GM19452 (cell line): ENCODE data around the gene MTRR.

Source experiments
- ATAC-seq: cut with Tn5 transposase; IDR thresholded peaks from one replicate; pipeline ENCODE4 v1.9.1; 2021; ENCODE audit not compliant: unreplicated experiment

The MTRR gene

GRCh38 chr5:7868773-7869473 lies at the start of gene MTRR, which contains the start of gene FASTKD3:
MTRR (plus strand) TSS chr5:7869148; CDS start chr5:7870795, 1,647 bp downstream.
FASTKD3 (minus strand) TSS chr5:7869031; CDS start chr5:7868083, 948 bp downstream.
- peak; percentile 95 for ATAC-seq

GRCh38 chr5:7822449-7822848 lies 46.5 kb upstream of the MTRR start:
- ATAC-seq, result no peak

GRCh38 chr5:7823594-7823993 lies 45.4 kb upstream of the MTRR start:
- no peak for ATAC-seq

DNA sequence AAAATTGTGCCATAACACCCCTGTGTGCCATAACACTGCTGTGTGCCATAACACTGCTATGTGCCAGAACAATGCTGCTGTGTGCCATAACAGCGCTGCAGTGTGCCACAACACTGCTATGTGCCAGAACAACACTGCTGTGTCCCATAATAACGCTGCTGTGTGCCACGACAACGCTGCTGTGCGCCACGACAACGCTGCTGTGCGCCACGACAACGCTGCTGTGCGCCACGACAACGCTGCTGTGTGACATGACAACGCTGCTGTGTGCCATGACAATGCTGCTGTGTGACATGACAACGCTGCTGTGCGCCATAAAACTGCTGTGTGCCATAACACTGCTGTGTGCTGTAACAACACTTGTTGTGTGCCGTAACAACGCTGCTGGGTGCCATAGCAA lies 44.0 kb upstream of the MTRR start:
- no peak for ATAC-seq

DNA sequence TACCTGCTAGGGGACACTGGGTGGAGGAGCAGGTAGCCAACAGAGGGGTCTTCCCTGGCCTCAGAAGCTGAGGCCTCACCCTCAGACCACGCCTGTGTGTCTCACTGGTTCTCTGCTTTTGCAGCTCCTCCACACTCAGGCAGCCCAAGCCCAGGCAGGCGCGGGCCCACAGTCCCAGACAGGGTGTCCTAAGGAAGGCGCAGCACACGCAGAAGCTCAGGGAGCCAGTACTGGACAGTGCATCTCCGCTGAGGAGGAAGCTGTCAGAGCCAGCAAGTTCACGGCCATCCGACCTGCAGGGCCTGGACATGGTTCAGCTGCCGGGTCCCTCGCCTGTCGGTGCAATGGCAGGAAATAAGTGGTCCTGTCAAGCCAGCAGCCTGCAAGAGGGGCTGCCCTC lies 43.3 kb upstream of the MTRR start:
- no peak for ATAC-seq

GRCh38 chr5:7827610-7828009 lies 41.3 kb upstream of the MTRR start:
- ATAC-seq, result no peak

- no peak for ATAC-seq
These were observed 40.7 kb upstream of the MTRR start for GRCh38 chr5:7828269-7828668.

- ATAC-seq, result no peak
These were observed 34.0 kb upstream of the MTRR start for GRCh38 chr5:7834982-7835381.

- no peak for ATAC-seq
These were observed 31.5 kb upstream of the MTRR start for GRCh38 chr5:7837403-7837802.

GRCh38 chr5:7842531-7842930 lies 26.4 kb upstream of the MTRR start:
- ATAC-seq, result no peak

- ATAC-seq, result no peak
These were observed 24.0 kb upstream of the MTRR start for GRCh38 chr5:7844901-7845300.

DNA sequence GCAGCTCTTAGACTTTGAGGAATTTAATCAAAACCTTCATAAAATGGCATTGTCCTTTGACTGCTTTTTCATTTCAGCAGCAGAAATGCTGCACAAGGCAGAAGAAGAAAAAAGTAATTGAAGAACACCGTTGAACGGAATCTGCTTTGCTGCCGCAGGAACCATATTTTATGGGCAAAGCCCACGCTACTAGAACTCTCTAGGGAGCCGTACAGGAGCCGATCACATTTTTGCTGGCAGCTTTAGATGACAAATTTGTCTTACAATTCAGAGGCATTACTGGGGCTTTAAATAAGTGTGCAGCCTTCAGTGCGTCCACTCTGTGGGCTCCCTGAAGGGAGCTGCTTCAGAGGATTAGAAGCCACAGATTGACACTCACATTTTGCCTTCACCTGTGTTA lies 23.4 kb upstream of the MTRR start:
- ATAC-seq, result no peak

GRCh38 chr5:7846327-7846726 lies 22.6 kb upstream of the MTRR start:
- ATAC-seq, result no peak

DNA sequence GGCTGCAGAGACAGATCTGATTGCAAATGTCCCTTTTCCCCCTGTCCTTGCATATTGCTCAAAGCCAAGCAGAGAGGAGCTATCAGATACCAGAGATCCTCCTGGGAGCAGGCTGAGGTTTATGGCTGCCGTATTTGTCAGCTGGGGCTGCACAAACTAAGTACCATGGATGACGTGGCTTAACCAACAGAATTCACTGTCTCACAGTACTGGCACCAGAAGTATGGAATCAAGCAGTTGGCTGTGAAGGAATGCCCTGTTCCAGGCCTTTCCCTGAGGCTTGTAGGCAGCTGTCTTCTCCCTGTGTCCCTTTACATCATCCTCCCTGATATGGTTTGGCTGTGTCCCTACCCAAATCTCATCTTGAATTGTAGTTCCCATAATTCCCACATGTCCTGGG lies 20.7 kb upstream of the MTRR start:
- no peak for ATAC-seq

DNA sequence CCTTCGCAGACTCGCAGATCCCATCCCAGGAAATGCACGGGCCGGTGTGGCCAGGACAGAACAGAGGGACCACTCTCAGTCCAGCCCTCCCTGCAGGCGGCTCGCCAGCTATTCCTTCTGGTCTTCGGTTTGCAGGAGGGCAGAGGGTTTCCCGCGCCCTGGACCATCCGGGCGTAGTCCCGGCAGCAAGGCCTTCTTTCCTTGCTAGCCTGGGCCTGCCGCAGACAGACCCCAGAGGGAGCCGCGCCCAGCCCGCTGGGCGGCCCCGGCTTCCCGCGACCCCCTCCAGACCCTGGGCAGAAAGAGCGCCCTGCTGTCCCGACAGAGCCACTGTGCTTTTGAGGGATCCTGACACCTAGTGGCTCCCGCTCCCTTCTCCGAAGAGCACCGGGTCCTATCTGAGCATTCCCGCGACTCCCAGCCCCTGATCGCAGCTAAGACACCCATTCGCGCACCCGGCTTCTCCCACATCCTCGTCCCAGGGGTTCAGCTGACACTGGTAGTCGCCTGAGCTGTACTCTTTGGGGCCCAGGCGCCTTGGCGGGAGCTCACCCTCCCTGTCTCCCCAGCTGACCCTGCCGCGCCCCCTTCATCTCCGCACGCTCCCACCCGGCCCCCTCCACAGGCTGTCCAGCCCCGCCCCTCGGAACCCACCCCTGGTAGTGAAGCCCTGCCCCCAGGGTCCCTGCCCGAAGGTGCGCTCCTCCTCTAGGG lies 19.1 kb upstream of the MTRR start:
- no peak for ATAC-seq

- no peak for ATAC-seq
These were observed 18.3 kb upstream of the MTRR start, which contains the start of gene CFAP90 for GRCh38 chr5:7850395-7851239. CFAP90 (minus strand) TSS chr5:7851133; CDS start chr5:7851021, 112 bp downstream.

DNA sequence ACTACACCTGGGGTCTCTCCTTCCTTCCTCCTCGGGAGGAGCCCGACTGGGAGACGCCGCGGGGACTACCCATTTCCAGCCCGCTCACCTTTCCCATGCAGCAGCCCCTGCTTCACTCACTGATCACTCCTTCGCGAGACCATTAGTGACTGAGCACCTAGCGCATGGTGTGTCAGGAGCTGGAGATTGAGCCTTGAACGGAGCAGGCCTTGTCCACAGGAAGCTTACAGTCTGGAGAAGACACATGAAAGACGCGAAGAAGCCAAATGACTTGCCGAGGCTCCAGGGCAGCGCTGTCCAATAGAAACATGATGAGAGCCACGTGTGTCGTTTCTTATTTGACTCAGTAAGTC lies 17.7 kb upstream of the MTRR start:
- ATAC-seq, result no peak

GRCh38 chr5:7851617-7852289 lies 17.2 kb upstream of the MTRR start:
- ATAC-seq, result no peak

DNA sequence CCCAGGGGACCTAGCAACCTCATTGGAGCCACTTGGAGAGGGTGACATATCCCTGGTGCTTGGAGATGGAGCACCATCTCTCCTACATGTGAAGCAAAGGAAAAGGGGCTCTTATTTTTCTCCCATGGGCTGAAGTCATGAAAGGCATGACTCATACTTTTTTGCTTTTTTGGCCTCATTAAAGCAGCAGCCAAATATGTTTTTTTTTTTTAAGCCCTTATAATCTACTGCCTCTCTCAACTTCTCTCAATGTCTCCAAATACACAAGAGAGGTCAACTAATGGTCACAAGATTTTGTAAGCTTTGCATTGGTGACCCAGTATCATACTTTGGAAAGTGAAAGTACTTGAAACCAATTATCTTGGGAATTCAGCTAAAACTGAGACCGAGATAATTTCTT lies 16.4 kb upstream of the MTRR start:
- ATAC-seq, result no peak

DNA sequence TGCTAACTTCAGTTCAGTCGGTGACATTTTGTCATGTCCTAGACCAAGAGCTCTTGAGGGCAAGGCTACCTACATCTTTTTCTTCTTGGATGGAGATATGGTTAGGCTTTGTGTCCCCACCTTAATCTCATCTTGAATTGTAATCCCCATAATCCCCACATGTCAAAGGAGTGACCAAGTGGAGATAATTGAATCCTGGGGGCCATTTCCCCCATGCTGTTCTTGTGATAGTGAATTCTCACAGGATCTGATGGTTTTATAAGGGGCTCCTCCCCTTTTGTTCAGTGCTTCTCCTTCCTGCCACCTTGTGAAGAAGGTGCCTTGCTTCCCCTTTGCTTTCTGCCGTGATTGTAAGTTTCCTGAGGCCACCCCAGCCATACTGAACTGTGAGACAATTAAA lies 16.0 kb upstream of the MTRR start:
- no peak for ATAC-seq

- no peak for ATAC-seq
These were observed 13.3 kb upstream of the MTRR start for GRCh38 chr5:7855611-7856010.
